Skeletal muscle satellite cell (primary cell): ENCODE measurements around the gene PADI1.
A peak's percentile ranks its signal among the peaks of the same experiment; 100 is the strongest.

Experiments used
- H3K27me3 ChIP-seq: 2 replicates; pipeline ENCODE4 v1.7.0; 2013; ENCODE audit warnings: low read length; ENCODE audit not compliant: control insufficient read depth, insufficient read depth
- H3K36me3 ChIP-seq: 2 replicates; pipeline ENCODE4 v1.7.0; 2013; ENCODE audit warnings: mild to moderate bottlenecking, control low read depth, low read length; ENCODE audit not compliant: insufficient read depth
- H3K4me1 ChIP-seq: 2 replicates; pipeline ENCODE4 v1.7.0; 2013; ENCODE audit warnings: low read length; ENCODE audit not compliant: control insufficient read depth, insufficient read depth
- H3K4me2 ChIP-seq: 2 replicates; pipeline ENCODE4 v1.7.0; 2013; ENCODE audit warnings: mild to moderate bottlenecking, low read length
- H3K4me3 ChIP-seq: 2 replicates; pipeline ENCODE4 v1.7.0; 2013; ENCODE audit warnings: low read length
- H3K9ac ChIP-seq: 2 replicates; pipeline ENCODE4 v1.7.0; 2013; ENCODE audit warnings: mild to moderate bottlenecking, low read depth, low read length, moderate library complexity
- H3K9me3 ChIP-seq: replicated peaks from 2 replicates; pipeline ENCODE4 v1.7.0; 2013; ENCODE audit warnings: mild to moderate bottlenecking, control low read depth, low read length

The PADI1 gene

GRCh38 chr1:17228619-17229018, 23.7 kb downstream of the PADI1 start:
- Histone ChIP-seq H3K4me2 (no peak overlapping the region), H3K9me3 (no peaks in the 10 kb centered on the region), H3K4me3 (no peak overlapping the region), H3K9ac (no peak overlapping the region), H3K27me3 (no peaks in the 10 kb centered on the region), H3K36me3 (no peaks in the 10 kb centered on the region), H3K4me1 (peaks cover 39% of the 10 kb centered on the region)

GRCh38 chr1:17229379-17229778, 24.5 kb downstream of the PADI1 start:
- Histone ChIP-seq H3K4me3 (no peak overlapping the region), H3K36me3 (no peaks in the 10 kb centered on the region), H3K9ac (no peak overlapping the region), H3K9me3 (no peaks in the 10 kb centered on the region), H3K4me1 (peaks cover 47% of the 10 kb centered on the region), H3K27me3 (no peaks in the 10 kb centered on the region), H3K4me2 (no peak overlapping the region)

GRCh38 chr1:17230106-17230505, 25.2 kb downstream of the PADI1 start:
- Histone ChIP-seq H3K4me3 (no peak overlapping the region), H3K27me3 (no peaks in the 10 kb centered on the region), H3K36me3 (no peaks in the 10 kb centered on the region), H3K9me3 (no peaks in the 10 kb centered on the region), H3K9ac (no peak overlapping the region), H3K4me1 (peaks cover 50% of the 10 kb centered on the region), H3K4me2 (no peak overlapping the region)

- Histone ChIP-seq H3K36me3 (no peaks in the 10 kb centered on the region), H3K9ac (no peak overlapping the region), H3K4me1 (peaks cover 57% of the 10 kb centered on the region), H3K27me3 (no peaks in the 10 kb centered on the region), H3K4me2 (no peak overlapping the region), H3K4me3 (no peak overlapping the region), H3K9me3 (no peaks in the 10 kb centered on the region)
Observed at GRCh38 chr1:17230671-17231310, 25.9 kb downstream of the PADI1 start.

- H3K4me1 ChIP-seq = peaks cover 45% of the 10 kb centered on the region
- H3K4me3 ChIP-seq = peak overlapping the region; percentile 37
- H3K9ac ChIP-seq = peak overlapping the region; percentile 75
- no peaks in the 10 kb centered on the region for H3K9me3 ChIP-seq
- H3K36me3 ChIP-seq = no peaks in the 10 kb centered on the region
- peak overlapping the region; percentile 70 for H3K4me2 ChIP-seq
- H3K27me3 ChIP-seq = no peaks in the 10 kb centered on the region
Observed at GRCh38 chr1:17232759-17233661, 28.1 kb downstream of the PADI1 start.

- Histone ChIP-seq H3K4me3 (peak overlapping the region; percentile 37), H3K36me3 (no peaks in the 10 kb centered on the region), H3K9me3 (no peaks in the 10 kb centered on the region), H3K9ac (peak overlapping the region; percentile 74), H3K27me3 (no peaks in the 10 kb centered on the region), H3K4me1 (peaks cover 45% of the 10 kb centered on the region), H3K4me2 (peak overlapping the region; percentile 70)
Observed at GRCh38 chr1:17233675-17234320, 28.9 kb downstream of the PADI1 start.

GRCh38 chr1:17234405-17234804, 29.5 kb downstream of the PADI1 start:
- no peak overlapping the region for H3K4me3 ChIP-seq
- H3K4me1 ChIP-seq = peaks cover 40% of the 10 kb centered on the region
- no peaks in the 10 kb centered on the region for H3K9me3 ChIP-seq
- no peak overlapping the region for H3K4me2 ChIP-seq
- H3K27me3 ChIP-seq = no peaks in the 10 kb centered on the region
- peak overlapping the region; percentile 64 for H3K9ac ChIP-seq
- no peaks in the 10 kb centered on the region for H3K36me3 ChIP-seq

GRCh38 chr1:17235135-17235885, 30.4 kb downstream of the PADI1 start:
- Histone ChIP-seq H3K9me3 (no peaks in the 10 kb centered on the region), H3K4me3 (no peak overlapping the region), H3K4me2 (no peak overlapping the region), H3K27me3 (no peaks in the 10 kb centered on the region), H3K9ac (no peak overlapping the region), H3K4me1 (peaks cover 38% of the 10 kb centered on the region), H3K36me3 (no peaks in the 10 kb centered on the region)

- H3K4me3 ChIP-seq = no peak overlapping the region
- peaks cover 38% of the 10 kb centered on the region for H3K4me1 ChIP-seq
- H3K9me3 ChIP-seq = no peaks in the 10 kb centered on the region
- H3K27me3 ChIP-seq = peaks cover 5% of the 10 kb centered on the region
- H3K4me2 ChIP-seq = no peak overlapping the region
- no peaks in the 10 kb centered on the region for H3K36me3 ChIP-seq
- no peak overlapping the region for H3K9ac ChIP-seq
Observed at GRCh38 chr1:17236779-17237560, 32.0 kb downstream of the PADI1 start.

- no peaks in the 10 kb centered on the region for H3K36me3 ChIP-seq
- H3K4me3 ChIP-seq = no peak overlapping the region
- peaks cover 6% of the 10 kb centered on the region for H3K27me3 ChIP-seq
- H3K9me3 ChIP-seq = no peaks in the 10 kb centered on the region
- H3K4me1 ChIP-seq = peaks cover 32% of the 10 kb centered on the region
- H3K4me2 ChIP-seq = no peak overlapping the region
- H3K9ac ChIP-seq = no peak overlapping the region
Observed at GRCh38 chr1:17237561-17237903, 32.6 kb downstream of the PADI1 start.
